RWPE1 (cell line): Measurements from ENCODE around the gene CDC42SE2.

ENCODE experiments used
- CTCF ChIA-PET: fragments of 350-600 bp; sonication (Branson Sonifier 250); formaldehyde crosslinking; extraction: SDS; loops from one replicate; lab custom pipeline; 2021; lab: Yijun Ruan, JAX
- POLR2A ChIA-PET: fragments of 400-600 bp; formaldehyde crosslinking; extraction: SDS; loops from one replicate; lab custom pipeline; 2020; ENCODE audit warnings: antibody characterized with exemption; ENCODE audit not compliant: low non-redundant PET; lab: Yijun Ruan, JAX
- DNase-seq: peaks from one replicate; pipeline ENCODE4 v3.0.0; 2012; ENCODE audit warnings: low spot score
- H3K27ac ChIP-seq: fragments of 450-650 bp; 2 replicates; pipeline ENCODE4 v1.5.1; 2017
- CTCF ChIP-seq: fragments of 450-650 bp; conservative IDR thresholded peaks from 2 replicates; pipeline ENCODE4 v1.5.1; 2017; ENCODE audit warnings: low read depth, mild to moderate bottlenecking

Gene CDC42SE2

GRCh38 chr5:131286400-131286715 is 22.5 kb downstream of the CDC42SE2 start:
- POLR2A ChIA-PET = no interaction called here
- TF ChIP-seq CTCF = no peak
- no peak overlapping the region for H3K27ac ChIP-seq
- CTCF ChIA-PET = interaction anchor here (0.9 kb wide), 1 partner anchor 95 kb away, joined by 4 read pairs; no protein-coding TSS in a partner anchor
- no peak for DNase-seq

- POLR2A ChIA-PET = no interaction called here
- no peak for TF ChIP-seq CTCF
- DNase-seq = no peak
- CTCF ChIA-PET = no interaction called here
- H3K27ac ChIP-seq = no peak overlapping the region
Measured at GRCh38 chr5:131288328-131288727, 24.5 kb downstream of the CDC42SE2 start.

- no peak overlapping the region for H3K27ac ChIP-seq
- no peak for DNase-seq
- no peak for TF ChIP-seq CTCF
- ChIA-PET CTCF (interaction anchor here (0.7 kb wide), 1 partner anchor 109 kb away, joined by 10 read pairs; no protein-coding TSS in a partner anchor), POLR2A (no interaction called here)
Measured at GRCh38 chr5:131289738-131290137, 25.9 kb downstream of the CDC42SE2 start.

- TF ChIP-seq CTCF = no peak
- no peak overlapping the region for H3K27ac ChIP-seq
- ChIA-PET POLR2A (interaction anchor here (0.7 kb wide), 1 partner anchor 11 kb away, joined by 3 read pairs; no protein-coding TSS in a partner anchor), CTCF (interaction anchor here (0.7 kb wide), 1 partner anchor 35 kb away, joined by 3 read pairs; no protein-coding TSS in a partner anchor)
- DNase-seq = no peak
Measured at GRCh38 chr5:131296213-131296672, 32.4 kb downstream of the CDC42SE2 start.

- no peak for DNase-seq
- ChIA-PET POLR2A (no interaction called here), CTCF (interaction anchor here (0.6 kb wide), 1 partner anchor 1394 kb away, joined by 3 read pairs; no protein-coding TSS in a partner anchor)
- no peak for TF ChIP-seq CTCF
- no peak overlapping the region for H3K27ac ChIP-seq
Measured at GRCh38 chr5:131297886-131298285, 34.0 kb downstream of the CDC42SE2 start.

GRCh38 chr5:131299465-131299864 is 35.6 kb downstream of the CDC42SE2 start:
- CTCF ChIA-PET = interaction anchor here (0.7 kb wide), 1 partner anchor 61 kb away, joined by 3 read pairs; no protein-coding TSS in a partner anchor
- no peak overlapping the region for H3K27ac ChIP-seq
- no peak for DNase-seq
- TF ChIP-seq CTCF = no peak
- POLR2A ChIA-PET = no interaction called here
